ENCODE results near the gene TXNDC17.

DNA sequence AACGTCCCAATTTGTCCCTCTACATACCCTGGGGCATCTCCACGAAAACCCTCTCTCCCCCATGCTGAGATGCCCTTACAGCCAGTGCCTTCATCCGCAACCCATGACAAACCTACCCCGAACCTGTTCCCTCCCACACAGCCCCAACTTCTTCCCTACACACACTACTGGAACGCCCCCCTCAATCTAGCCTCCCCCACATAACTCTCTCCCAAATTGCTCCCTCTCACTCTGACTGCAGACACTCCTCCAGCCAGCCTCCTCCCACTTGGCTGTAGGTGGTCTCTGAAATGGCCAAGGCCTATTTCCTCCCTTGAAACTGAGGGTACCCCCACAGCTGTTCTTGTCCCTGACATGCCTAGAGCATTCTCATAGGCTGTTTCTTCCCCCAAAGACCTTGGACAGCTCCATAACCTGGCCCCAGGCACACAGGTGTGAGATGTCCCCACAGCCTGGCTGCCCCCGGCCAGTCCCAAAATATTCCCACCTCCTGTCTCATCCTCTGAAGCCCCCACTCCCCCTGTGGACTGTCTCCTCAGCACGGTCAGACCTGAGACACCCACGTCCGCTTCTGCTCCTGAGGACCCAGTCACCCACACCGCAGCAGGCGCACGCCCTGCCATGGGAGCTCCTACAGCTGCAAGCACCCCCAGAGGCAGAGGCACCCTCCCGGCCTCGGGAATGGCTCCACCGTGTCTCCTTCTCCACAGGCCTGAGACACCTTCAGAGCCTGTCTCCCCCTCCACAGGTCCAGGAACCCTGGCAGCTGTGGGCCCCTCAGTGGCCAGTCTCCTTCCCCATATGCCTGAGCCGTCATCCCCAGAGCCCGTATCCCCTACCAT, 4.0 kb upstream of the TXNDC17 start:
- TF ChIP-seq, protein P1, sequence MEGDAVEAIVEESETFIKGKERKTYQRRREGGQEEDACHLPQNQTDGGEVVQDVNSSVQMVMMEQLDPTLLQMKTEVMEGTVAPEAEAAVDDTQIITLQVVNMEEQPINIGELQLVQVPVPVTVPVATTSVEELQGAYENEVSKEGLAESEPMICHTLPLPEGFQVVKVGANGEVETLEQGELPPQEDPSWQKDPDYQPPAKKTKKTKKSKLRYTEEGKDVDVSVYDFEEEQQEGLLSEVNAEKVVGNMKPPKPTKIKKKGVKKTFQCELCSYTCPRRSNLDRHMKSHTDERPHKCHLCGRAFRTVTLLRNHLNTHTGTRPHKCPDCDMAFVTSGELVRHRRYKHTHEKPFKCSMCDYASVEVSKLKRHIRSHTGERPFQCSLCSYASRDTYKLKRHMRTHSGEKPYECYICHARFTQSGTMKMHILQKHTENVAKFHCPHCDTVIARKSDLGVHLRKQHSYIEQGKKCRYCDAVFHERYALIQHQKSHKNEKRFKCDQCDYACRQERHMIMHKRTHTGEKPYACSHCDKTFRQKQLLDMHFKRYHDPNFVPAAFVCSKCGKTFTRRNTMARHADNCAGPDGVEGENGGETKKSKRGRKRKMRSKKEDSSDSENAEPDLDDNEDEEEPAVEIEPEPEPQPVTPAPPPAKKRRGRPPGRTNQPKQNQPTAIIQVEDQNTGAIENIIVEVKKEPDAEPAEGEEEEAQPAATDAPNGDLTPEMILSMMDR (IDR thresholded peaks at IDR 0.05) = no peak
- TF ChIP-seq POLR2A (IDR thresholded peaks at IDR 0.05) = no peak

Data from tibial nerve (tissue), 3 donors.